ENCODE measurements around the gene DAB2IP.

Gene DAB2IP

DNA sequence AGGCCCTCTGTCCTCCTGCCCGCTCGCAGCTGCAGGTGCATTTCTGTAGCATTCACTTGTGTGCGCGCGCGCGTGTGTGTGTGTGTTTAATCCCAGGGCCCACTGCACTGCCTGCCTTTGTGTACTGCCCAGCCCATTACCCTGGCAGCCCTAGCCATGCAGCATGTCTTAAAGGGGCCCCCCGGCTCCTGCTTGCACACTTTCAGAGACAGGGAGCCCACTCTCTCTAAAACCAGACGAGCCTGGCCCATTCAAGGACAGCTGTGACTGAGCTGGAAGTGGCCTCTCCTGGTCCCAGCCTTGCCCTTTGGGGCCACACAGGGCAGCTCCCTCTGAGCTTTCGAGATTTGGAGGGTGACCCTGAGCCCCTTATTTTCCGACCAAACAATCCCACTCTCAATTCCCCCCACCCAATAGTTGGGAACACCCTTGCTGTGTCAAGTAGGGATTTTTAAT, 98.9 kb downstream of the DAB2IP start:
- Histone ChIP-seq H3K27me3 (no peaks in the 10 kb centered on the region), H3K36me3 (no peaks in the 10 kb centered on the region), H3K27ac (peak overlapping the region; percentile 91 to 93), H3K4me3 (no peak overlapping the region), H3K4me1 (peaks cover 6 to 100% (median 99%) of the 10 kb centered on the region in 4 donors), H3K9me3 (no peaks in the 10 kb centered on the region)
- DNase-seq, result no peak
- intact Hi-C loops (cut with DNase I; ENCODE audit: low total_unique reads), result no loop called here
- TF ChIP-seq, protein P1, sequence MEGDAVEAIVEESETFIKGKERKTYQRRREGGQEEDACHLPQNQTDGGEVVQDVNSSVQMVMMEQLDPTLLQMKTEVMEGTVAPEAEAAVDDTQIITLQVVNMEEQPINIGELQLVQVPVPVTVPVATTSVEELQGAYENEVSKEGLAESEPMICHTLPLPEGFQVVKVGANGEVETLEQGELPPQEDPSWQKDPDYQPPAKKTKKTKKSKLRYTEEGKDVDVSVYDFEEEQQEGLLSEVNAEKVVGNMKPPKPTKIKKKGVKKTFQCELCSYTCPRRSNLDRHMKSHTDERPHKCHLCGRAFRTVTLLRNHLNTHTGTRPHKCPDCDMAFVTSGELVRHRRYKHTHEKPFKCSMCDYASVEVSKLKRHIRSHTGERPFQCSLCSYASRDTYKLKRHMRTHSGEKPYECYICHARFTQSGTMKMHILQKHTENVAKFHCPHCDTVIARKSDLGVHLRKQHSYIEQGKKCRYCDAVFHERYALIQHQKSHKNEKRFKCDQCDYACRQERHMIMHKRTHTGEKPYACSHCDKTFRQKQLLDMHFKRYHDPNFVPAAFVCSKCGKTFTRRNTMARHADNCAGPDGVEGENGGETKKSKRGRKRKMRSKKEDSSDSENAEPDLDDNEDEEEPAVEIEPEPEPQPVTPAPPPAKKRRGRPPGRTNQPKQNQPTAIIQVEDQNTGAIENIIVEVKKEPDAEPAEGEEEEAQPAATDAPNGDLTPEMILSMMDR (IDR thresholded peaks at IDR 0.05), result no peak

DNA sequence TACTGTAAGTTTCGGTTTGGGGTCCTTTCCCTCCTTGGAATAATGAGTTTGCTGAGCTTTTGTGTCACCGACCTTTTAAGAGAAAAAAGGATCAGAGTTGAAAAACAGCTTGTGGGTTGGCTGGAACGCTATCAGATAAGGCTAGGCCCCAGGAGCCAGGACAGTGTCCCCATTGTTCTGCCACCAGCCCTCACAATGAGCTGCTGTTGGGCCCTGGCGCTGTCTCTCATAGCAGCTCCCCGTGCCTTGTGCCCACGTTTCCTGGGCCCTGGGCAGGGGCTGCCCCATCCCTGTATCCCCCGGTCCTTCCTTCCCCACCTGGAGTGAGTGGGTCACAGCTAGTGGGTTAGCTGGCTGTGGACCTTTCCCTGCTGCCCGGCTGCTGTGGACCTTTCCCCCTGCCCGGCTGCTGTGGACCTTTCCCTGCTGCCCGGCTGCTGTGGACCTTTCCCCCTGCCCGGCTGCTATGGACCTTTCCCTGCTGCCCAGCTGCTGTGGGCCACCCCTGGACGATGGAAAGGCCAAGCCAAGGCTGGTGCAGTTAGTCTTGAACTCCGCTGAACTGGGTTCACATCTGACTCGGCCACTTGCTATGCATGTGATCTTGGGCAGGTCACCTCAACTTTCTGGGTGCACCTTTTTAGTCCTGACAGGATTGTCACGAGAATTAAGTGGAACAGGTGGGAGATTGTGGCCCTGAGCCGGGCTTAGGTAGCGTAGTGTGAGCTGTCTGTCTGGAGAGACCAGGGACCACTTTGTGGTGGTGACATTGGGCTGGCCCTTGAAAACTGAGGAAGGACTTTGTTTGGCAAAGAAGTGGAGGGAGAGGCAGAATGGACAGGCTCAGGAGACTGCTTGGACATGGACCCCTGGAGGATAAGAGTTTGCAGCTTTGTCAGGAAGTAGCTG, 99.5 kb downstream of the DAB2IP start:
- Histone ChIP-seq H3K4me1 (peaks cover 6 to 100% (median 99%) of the 10 kb centered on the region in 4 donors), H3K27me3 (no peaks in the 10 kb centered on the region), H3K36me3 (no peaks in the 10 kb centered on the region), H3K27ac (peak overlapping the region; percentile 91 to 93), H3K4me3 (no peak overlapping the region), H3K9me3 (no peaks in the 10 kb centered on the region)
- intact Hi-C loops (cut with DNase I; ENCODE audit: low total_unique reads), result no loop called here
- TF ChIP-seq, protein P1 (IDR thresholded peaks at IDR 0.05), result no peak
- no peak for DNase-seq

DNA sequence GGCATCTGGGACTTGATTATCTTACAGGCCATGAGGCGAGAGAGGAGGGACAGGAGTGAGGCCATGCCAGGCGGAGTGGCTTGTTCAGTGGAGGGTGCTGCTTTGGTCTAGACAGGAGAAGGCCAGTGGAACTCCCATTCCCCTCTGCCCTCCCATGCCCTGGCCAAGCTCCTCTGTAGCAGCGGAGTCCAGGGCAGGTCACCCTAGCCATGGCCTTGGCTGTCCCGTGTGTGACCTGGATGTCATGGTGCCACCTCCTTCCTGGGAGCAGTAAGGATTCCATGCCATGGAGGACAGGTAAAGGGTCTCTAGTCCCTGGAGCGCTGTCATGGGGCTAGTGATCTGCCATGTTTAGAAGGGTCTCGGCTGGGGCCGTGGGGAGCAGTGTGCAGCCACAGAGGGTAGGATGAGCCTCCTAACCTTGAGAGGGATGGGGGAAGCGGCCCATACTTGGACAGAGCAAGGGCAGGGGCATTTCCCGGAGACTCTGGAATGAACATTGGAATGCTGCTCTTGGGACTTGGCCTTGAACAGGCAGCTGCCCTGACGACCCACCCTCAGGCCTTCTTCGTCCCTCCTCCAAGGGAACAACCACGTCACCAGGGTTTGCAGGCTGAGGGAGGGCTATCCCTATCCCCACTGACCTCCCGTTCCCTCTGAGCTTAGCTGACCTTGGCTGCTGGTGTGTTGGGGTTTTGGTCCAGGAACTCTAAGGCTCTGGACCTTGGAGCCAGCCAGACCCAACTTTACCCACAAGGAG, 100.4 kb downstream of the DAB2IP start:
- peak in 1 of 2 donors; percentile 81 for DNase-seq
- TF ChIP-seq, protein P1 (IDR thresholded peaks at IDR 0.05), result no peak
- Histone ChIP-seq H3K36me3 (peaks cover 0 to 2% (median 0%) of the 10 kb centered on the region in 3 donors), H3K9me3 (no peaks in the 10 kb centered on the region), H3K4me1 (peaks cover 6 to 100% (median 100%) of the 10 kb centered on the region in 4 donors), H3K27ac (peak overlapping the region; percentile 91 to 93), H3K4me3 (no peak overlapping the region), H3K27me3 (no peaks in the 10 kb centered on the region)
- intact Hi-C loops (cut with DNase I; ENCODE audit: low total_unique reads), result no loop called here

DNA sequence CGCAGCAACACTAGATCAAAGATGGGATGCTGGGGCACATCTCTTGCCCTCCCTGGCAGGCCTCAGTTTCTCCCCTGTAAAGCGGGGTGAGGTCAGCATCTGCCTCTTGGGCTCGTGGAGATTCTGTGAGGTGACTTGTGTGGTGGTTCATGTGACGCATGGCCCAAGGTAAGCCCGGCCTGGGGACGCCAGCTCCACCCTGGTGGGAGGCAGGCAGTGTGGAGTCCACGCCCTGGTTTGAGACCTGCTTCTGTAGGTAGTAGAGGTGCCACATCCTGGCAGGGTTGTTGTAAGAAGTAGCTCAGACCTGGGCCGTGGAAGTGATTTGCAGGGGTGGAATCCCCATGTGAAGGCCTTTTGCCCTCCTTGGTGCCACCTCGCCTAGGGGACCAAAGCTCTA, 101.5 kb downstream of the DAB2IP start:
- TF ChIP-seq, protein P1 (IDR thresholded peaks at IDR 0.05), result no peak
- intact Hi-C loops (cut with DNase I; ENCODE audit: low total_unique reads), result no loop called here
- Histone ChIP-seq H3K9me3 (no peaks in the 10 kb centered on the region), H3K4me1 (peaks cover 6 to 100% (median 96%) of the 10 kb centered on the region in 4 donors), H3K27ac (peak overlapping the region; percentile 91 to 93), H3K36me3 (peaks cover 0 to 13% (median under 1%) of the 10 kb centered on the region in 3 donors), H3K4me3 (no peak overlapping the region), H3K27me3 (no peaks in the 10 kb centered on the region)
- DNase-seq, result no peak

DNA sequence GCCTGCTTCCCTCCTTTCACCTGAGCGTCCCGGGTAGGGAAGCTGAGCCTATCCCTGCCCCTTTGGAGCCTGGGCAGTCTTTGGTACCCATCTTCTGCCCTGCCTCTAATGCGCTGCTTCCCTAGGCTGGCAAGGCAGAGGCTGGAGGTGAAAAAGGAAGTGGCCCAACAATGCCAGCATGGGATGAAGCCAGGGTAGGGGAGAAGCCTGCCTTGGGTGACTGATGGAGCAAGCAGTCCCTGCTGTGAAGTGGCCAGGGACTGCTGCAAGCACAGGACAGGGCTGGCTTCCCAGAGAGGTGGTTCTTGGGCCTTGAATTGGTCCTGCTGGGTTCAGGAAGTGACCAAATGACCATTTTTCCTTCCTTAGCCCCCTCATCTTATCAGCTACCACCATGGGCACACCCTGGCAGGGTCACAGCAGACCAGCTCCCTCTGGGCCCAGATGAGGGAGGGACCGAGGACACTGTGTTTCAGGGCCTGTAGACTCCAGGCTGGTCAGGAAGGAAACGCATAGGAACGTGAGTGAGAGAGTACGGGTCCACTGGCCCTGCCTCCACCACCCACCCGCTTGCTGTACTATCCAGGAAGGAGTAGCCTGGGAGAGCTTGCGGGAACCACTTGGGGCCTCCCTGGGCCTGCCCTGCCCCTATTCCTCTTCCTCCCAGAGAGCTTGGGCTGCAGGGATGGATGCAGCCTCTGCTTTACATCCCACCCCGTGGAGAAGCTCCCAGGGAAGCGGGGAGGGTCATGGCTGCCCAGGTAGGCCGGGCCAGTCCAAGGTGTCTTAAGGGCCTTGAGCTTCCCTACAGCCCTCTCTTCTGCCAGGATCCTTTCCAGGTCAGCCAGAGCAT, 102.6 kb downstream of the DAB2IP start:
- Histone ChIP-seq H3K4me3 (no peak overlapping the region), H3K9me3 (no peaks in the 10 kb centered on the region), H3K27me3 (no peaks in the 10 kb centered on the region), H3K4me1 (peaks cover 0 to 90% (median 85%) of the 10 kb centered on the region in 4 donors), H3K27ac (peak overlapping the region; percentile 91 to 93), H3K36me3 (peaks cover 5 to 24% (median 12%) of the 10 kb centered on the region in 3 donors)
- intact Hi-C loops (cut with DNase I; ENCODE audit: low total_unique reads), result no loop called here
- DNase-seq, result peak in 1 of 2 donors; percentile 79
- TF ChIP-seq, protein P1 (IDR thresholded peaks at IDR 0.05), result no peak

Data from tibial artery (tissue), 4 donors.